ENCODE results near the gene LTV1. TPM values are rescaled to one million over a fixed set of nuclear protein-coding genes. Genes with fewer than 3 reads are reported as not detected.
A peak's percentile ranks its signal among the peaks of the same experiment; 100 is the strongest.

LTV1 gene
- total and polyA plus RNA-seq, 9 of the 15 experiments (the other 6 are each of a cell fraction or from before 2014, with no cell fraction given) = 57.9 to 162 (median 119) TPM

DNA sequence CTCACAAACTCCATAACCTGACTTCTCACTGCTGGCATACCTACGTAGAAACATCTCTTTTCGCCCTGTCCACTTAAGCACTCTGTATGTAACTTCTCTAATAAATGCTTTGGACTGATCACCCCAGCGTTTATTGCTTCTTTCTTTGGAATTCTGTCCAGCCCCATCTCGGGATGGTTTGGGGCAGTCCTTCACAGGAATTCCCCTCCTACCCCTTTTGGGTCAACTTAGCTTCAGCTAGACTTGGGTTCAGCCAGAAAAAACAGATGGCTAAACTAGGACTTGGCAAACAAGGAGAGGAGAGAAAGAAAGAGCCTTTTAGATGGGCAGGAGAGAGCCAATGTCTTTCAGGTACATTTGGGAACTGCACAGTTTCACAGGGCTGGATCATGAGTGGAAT lies 3.9 kb upstream of the LTV1 start:
- Histone ChIP-seq H3K27me3 (ENCODE audit: control insufficient read depth in 2 of 2, insufficient read depth in 2 of 2, low read length in 2 of 2) (no peaks in the 10 kb centered on the region), H3K4me3 (no peak overlapping the region), H3K4me1 (replicated peaks in 1 of 2; ENCODE audit: control insufficient read depth in 2 of 2, insufficient read depth in 2 of 2, low read length in 2 of 2) (peaks cover 2 to 9% of the 10 kb centered on the region in 2 experiments; a peak in 4 of 5 replicates), H3K79me2 (ENCODE audit: control insufficient read depth, insufficient read depth, low read length) (peaks cover 14% of the 10 kb centered on the region), H3K9ac (ENCODE audit: insufficient read depth in 1 of 2, low read depth in 2 of 2, low read length in 2 of 2) (no peak overlapping the region), H3K36me3 (ENCODE audit: control insufficient read depth, insufficient read depth, low read length) (peaks cover 2% of the 10 kb centered on the region; the same call in 1 of the 3 replicates), H3K4me2 (ENCODE audit: insufficient read depth, low read length) (no peak overlapping the region), H3K27ac (ENCODE audit: extremely low read depth, low read depth, low read length) (no peak overlapping the region), H3K9me1 (ENCODE audit: control insufficient read depth, insufficient read depth, low read length) (no peaks in the 10 kb centered on the region), H4K20me1 (replicated peaks; ENCODE audit: control insufficient read depth, insufficient read depth, low read length) (no peaks in the 10 kb centered on the region), H2AFZ (ENCODE audit: low read depth, low read length) (peak overlapping the region; percentile 35; the same call in 1 of the 2 replicates), H3K9me3 (replicated peaks; ENCODE audit: control insufficient read depth, insufficient read depth, low read depth, low read length) (no peaks in the 10 kb centered on the region)
- no peak for FAIRE-seq
- ChIA-PET CTCF (ENCODE audit: low intra/inter-chr PET ratio) (no interaction called here), POLR2A (no interaction called here)
- intact Hi-C loops (cut with micrococcal nuclease) (no loop called here), in situ Hi-C loops (cut with MboI) (no loop called here)
- no peak for DNase-seq (ENCODE audit: extremely low read depth in 1 of 4, low spot score in 3 of 4)
- no peak for ATAC-seq
- 49% methylated on average over 4 of the region's 4 CpGs for WGBS (ENCODE audit: insufficient coverage, low coverage, missing lambda C conversion rate)
- no TSS peak for BruUV-seq (replicated peaks)
- no peak for TF ChIP-seq PYGO2 (tag; IDR thresholded peaks at IDR 0.05)
- TF ChIP-seq BMI1 (IDR thresholded peaks at IDR 0.05; ENCODE audit: low read length) = no peak
- TF ChIP-seq ETV5 (CRISPR knock-in tag; IDR thresholded peaks at IDR 0.05; ENCODE audit: low read depth) = no peak
- TF ChIP-seq, protein P1, sequence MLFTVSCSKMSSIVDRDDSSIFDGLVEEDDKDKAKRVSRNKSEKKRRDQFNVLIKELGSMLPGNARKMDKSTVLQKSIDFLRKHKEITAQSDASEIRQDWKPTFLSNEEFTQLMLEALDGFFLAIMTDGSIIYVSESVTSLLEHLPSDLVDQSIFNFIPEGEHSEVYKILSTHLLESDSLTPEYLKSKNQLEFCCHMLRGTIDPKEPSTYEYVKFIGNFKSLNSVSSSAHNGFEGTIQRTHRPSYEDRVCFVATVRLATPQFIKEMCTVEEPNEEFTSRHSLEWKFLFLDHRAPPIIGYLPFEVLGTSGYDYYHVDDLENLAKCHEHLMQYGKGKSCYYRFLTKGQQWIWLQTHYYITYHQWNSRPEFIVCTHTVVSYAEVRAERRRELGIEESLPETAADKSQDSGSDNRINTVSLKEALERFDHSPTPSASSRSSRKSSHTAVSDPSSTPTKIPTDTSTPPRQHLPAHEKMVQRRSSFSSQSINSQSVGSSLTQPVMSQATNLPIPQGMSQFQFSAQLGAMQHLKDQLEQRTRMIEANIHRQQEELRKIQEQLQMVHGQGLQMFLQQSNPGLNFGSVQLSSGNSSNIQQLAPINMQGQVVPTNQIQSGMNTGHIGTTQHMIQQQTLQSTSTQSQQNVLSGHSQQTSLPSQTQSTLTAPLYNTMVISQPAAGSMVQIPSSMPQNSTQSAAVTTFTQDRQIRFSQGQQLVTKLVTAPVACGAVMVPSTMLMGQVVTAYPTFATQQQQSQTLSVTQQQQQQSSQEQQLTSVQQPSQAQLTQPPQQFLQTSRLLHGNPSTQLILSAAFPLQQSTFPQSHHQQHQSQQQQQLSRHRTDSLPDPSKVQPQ (CRISPR knock-in tag; IDR thresholded peaks at IDR 0.05; ENCODE audit: borderline replicate concordance) = no peak
- no peak for TF ChIP-seq U2AF1 (optimal IDR thresholded peaks at IDR 0.05; ENCODE audit: low read depth, low read length)
- TF ChIP-seq, protein P2, sequence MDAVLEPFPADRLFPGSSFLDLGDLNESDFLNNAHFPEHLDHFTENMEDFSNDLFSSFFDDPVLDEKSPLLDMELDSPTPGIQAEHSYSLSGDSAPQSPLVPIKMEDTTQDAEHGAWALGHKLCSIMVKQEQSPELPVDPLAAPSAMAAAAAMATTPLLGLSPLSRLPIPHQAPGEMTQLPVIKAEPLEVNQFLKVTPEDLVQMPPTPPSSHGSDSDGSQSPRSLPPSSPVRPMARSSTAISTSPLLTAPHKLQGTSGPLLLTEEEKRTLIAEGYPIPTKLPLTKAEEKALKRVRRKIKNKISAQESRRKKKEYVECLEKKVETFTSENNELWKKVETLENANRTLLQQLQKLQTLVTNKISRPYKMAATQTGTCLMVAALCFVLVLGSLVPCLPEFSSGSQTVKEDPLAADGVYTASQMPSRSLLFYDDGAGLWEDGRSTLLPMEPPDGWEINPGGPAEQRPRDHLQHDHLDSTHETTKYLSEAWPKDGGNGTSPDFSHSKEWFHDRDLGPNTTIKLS (IDR thresholded peaks at IDR 0.05; ENCODE audit: borderline replicate concordance, low read depth) = no peak
- TF ChIP-seq SMARCA5 (IDR thresholded peaks at IDR 0.05) = no peak
- TF ChIP-seq, protein P3, sequence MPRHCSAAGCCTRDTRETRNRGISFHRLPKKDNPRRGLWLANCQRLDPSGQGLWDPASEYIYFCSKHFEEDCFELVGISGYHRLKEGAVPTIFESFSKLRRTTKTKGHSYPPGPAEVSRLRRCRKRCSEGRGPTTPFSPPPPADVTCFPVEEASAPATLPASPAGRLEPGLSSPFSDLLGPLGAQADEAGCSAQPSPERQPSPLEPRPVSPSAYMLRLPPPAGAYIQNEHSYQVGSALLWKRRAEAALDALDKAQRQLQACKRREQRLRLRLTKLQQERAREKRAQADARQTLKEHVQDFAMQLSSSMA (CRISPR knock-in tag; IDR thresholded peaks at IDR 0.05) = no peak
- no peak for TF ChIP-seq SUPT5H (IDR thresholded peaks at IDR 0.05)
- TF ChIP-seq, protein P4, sequence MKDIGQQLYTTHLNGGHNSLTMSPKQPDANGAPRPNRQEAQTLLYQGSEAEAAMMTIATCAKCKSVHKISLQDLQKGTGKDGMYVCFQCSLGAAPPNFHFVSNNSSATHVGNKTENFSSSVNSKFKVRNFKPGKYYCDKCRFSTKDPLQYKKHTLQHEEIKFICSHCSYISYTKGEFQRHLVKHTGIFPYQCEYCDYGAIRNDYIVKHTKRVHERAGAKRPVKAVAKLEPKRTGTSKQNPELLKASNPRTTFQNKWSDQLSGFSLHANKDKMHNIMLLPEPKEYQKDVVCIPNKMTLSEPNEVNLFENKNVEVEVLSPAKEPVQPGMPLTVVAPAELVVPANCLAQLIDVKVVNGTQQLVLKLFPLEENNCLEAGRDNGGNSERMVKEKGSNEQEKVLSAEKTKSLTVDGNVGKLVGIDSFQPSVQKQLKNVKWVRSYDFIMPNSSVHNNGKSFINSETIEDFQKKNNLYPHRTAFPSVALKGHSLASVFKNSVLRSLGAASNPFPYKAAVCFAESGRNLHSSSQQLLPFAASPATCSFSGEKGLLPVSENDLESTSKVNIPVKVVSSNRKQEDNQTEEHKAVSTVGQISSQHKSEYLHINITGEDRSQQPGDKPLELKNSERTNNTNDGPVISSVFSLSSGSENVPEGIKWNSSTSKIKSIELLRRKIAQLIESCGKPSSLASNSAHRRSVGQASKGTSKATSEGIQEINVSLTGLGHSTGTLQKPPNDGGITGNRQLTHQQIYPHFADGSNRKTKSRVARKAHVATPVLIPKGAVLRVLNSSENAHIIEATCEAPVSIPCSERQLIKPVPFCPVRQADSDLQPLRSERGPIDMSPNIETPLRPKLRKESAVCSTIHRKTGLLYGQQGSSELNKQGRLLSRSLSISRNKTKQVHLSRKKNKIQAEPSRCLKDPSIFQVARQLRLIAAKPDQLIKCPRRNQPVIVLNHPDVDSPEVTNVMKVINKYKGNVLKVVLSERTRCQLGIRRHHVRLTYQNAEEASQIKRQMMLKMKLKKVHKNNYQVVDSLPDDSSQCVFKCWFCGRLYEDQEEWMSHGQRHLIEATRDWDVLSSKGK (CRISPR knock-in tag; IDR thresholded peaks at IDR 0.05) = no peak
- no peak for TF ChIP-seq MEF2D (tag; conservative IDR thresholded peaks at IDR 0.05; ENCODE audit: low read depth)
- TF ChIP-seq, protein P5, sequence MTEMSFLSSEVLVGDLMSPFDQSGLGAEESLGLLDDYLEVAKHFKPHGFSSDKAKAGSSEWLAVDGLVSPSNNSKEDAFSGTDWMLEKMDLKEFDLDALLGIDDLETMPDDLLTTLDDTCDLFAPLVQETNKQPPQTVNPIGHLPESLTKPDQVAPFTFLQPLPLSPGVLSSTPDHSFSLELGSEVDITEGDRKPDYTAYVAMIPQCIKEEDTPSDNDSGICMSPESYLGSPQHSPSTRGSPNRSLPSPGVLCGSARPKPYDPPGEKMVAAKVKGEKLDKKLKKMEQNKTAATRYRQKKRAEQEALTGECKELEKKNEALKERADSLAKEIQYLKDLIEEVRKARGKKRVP (CRISPR knock-in tag; IDR thresholded peaks at IDR 0.05) = no peak
- TF ChIP-seq, protein P6, sequence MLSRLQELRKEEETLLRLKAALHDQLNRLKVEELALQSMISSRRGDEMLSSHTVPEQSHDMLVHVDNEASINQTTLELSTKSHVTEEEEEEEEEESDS (CRISPR knock-in tag; IDR thresholded peaks at IDR 0.05) = no peak
